Measurements from ENCODE around the gene RTEL1.

The RTEL1 gene

DNA sequence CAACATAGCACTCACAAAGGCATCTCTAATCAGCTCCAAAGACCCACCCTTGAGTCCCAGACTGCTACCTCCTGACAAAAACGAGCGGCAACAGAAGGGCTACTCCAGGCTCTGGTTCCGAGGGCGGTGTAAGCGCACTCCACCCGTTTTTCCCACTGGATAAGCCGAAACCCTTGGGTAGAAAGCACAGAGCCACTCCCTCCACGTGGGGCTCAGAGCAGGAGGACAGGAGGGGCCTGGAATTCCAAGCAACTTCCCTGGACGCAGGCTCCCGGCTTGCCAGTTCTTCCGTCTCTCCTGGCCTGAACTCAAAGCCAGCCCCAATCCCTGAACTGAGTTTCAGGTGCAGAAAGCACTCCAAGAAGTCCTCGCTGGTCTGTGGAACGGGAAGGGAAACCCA lies 38.6 kb upstream of the RTEL1 start:
- H2AFZ ChIP-seq (ENCODE audit: low read length, unreplicated experiment): no peak overlapping the region
- H3K79me2 ChIP-seq (ENCODE audit: control insufficient read depth, insufficient read depth, low read length, unreplicated experiment): peaks cover 38% of the 10 kb centered on the region
- no peak overlapping the region for H3K27ac ChIP-seq (ENCODE audit: low read depth, low read length)
- no peak overlapping the region for H3K4me3 ChIP-seq (ENCODE audit: low read depth, low read length)
- no peaks in the 10 kb centered on the region for H3K36me3 ChIP-seq (ENCODE audit: insufficient read depth, low read length)
- H3K4me1 ChIP-seq (ENCODE audit: control insufficient read depth, insufficient read depth, low read length, unreplicated experiment): no peaks in the 10 kb centered on the region
- no peaks in the 10 kb centered on the region for H3K27me3 ChIP-seq (ENCODE audit: insufficient read depth, low read length)

DNA sequence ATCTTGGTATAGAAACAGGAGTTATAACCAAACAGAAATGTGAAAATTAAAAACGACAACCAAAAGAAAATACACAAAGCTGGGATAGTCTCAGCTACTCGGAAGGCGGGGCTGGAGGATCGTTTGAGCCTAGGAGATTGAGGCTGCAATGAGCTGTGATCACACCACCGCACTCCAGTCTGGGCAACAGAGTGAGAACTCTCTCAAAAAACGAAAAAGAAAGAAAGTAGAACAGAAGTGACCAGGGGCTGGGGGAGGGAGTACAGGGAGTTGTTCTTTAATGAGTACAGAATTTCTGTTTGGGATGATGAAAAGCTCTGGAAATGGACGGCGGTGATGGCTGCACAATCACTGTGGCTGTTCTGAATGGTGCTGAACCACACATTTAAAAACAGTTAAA lies 37.1 kb upstream of the RTEL1 start:
- Histone ChIP-seq H3K79me2 (ENCODE audit: control insufficient read depth, insufficient read depth, low read length, unreplicated experiment) (peaks cover 48% of the 10 kb centered on the region), H3K36me3 (ENCODE audit: insufficient read depth, low read length) (no peaks in the 10 kb centered on the region), H3K27me3 (ENCODE audit: insufficient read depth, low read length) (no peaks in the 10 kb centered on the region), H3K4me1 (ENCODE audit: control insufficient read depth, insufficient read depth, low read length, unreplicated experiment) (peaks cover 4% of the 10 kb centered on the region), H3K4me3 (ENCODE audit: low read depth, low read length) (no peak overlapping the region), H2AFZ (ENCODE audit: low read length, unreplicated experiment) (no peak overlapping the region), H3K27ac (ENCODE audit: low read depth, low read length) (no peak overlapping the region)

GRCh38 chr20:63622096-63622495 lies 36.0 kb upstream of the RTEL1 start:
- H3K4me1 ChIP-seq (ENCODE audit: control insufficient read depth, insufficient read depth, low read length, unreplicated experiment): peaks cover 4% of the 10 kb centered on the region
- no peak overlapping the region for H3K4me3 ChIP-seq (ENCODE audit: low read depth, low read length)

DNA sequence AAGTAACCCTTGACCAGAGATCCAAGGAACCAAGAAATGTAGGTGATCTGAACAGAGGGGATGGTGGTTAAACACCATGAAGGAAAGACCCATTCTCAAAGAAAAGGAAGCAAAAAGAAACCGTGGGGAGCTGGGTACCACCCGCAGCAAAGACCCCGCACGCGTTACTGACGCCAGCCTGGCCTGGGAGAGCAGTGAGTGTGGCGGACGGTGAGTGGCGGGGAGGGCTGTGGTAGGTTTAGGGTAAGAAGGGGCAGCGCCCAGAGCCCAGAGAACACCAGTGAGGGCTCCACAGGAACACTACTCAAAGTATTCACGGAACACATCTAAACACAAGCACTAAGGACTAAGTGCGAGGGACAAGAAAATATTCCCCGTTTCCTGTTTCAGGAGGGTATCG lies 35.4 kb upstream of the RTEL1 start:
- H3K4me3 ChIP-seq (ENCODE audit: low read depth, low read length): no peak overlapping the region
- peaks cover 60% of the 10 kb centered on the region for H3K79me2 ChIP-seq (ENCODE audit: control insufficient read depth, insufficient read depth, low read length, unreplicated experiment)
- H2AFZ ChIP-seq (ENCODE audit: low read length, unreplicated experiment): no peak overlapping the region
- H3K27me3 ChIP-seq (ENCODE audit: insufficient read depth, low read length): no peaks in the 10 kb centered on the region
- H3K36me3 ChIP-seq (ENCODE audit: insufficient read depth, low read length): no peaks in the 10 kb centered on the region
- H3K4me1 ChIP-seq (ENCODE audit: control insufficient read depth, insufficient read depth, low read length, unreplicated experiment): peaks cover 4% of the 10 kb centered on the region
- H3K27ac ChIP-seq (ENCODE audit: low read depth, low read length): no peak overlapping the region

More at GRCh38 chr20:63622096-63622495, 36.0 kb upstream of the RTEL1 start:
- no peak overlapping the region for H3K27ac ChIP-seq (ENCODE audit: low read depth, low read length)
- H2AFZ ChIP-seq (ENCODE audit: low read length, unreplicated experiment): no peak overlapping the region
- H3K27me3 ChIP-seq (ENCODE audit: insufficient read depth, low read length): no peaks in the 10 kb centered on the region
- peaks cover 54% of the 10 kb centered on the region for H3K79me2 ChIP-seq (ENCODE audit: control insufficient read depth, insufficient read depth, low read length, unreplicated experiment)
- H3K36me3 ChIP-seq (ENCODE audit: insufficient read depth, low read length): no peaks in the 10 kb centered on the region

DNA sequence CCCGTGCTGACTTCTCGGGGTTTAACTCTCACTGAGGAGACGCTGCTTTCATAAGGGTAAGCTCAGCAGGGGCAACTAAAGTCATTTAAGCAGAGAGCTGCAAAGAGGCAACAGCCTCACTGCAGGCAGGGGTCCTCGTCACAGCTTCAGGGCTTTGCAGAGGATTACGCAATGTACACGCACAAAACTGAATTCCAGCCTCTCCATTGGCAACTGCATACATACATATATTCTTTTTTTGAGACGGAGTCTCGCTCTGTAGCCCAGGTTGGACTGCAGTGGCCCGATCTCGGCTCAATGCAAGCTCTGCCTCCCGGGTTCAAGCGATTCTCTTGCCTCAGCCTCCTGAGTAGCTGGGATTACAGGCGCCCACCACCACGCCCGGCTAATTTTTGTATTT lies 33.6 kb upstream of the RTEL1 start:
- Histone ChIP-seq H3K36me3 (ENCODE audit: insufficient read depth, low read length) (no peaks in the 10 kb centered on the region), H3K27me3 (ENCODE audit: insufficient read depth, low read length) (no peaks in the 10 kb centered on the region), H3K79me2 (ENCODE audit: control insufficient read depth, insufficient read depth, low read length, unreplicated experiment) (peaks cover 65% of the 10 kb centered on the region), H3K4me1 (ENCODE audit: control insufficient read depth, insufficient read depth, low read length, unreplicated experiment) (peaks cover 9% of the 10 kb centered on the region), H3K27ac (ENCODE audit: low read depth, low read length) (no peak overlapping the region), H2AFZ (ENCODE audit: low read length, unreplicated experiment) (no peak overlapping the region), H3K4me3 (ENCODE audit: low read depth, low read length) (no peak overlapping the region)

- peak overlapping the region; percentile 79 for H3K27ac ChIP-seq (ENCODE audit: low read depth, low read length)
- H3K4me1 ChIP-seq (ENCODE audit: control insufficient read depth, insufficient read depth, low read length, unreplicated experiment): peaks cover 9% of the 10 kb centered on the region
- no peaks in the 10 kb centered on the region for H3K36me3 ChIP-seq (ENCODE audit: insufficient read depth, low read length)
- peak overlapping the region; percentile 99 for H3K4me3 ChIP-seq (ENCODE audit: low read depth, low read length)
- peaks cover 57% of the 10 kb centered on the region for H3K79me2 ChIP-seq (ENCODE audit: control insufficient read depth, insufficient read depth, low read length, unreplicated experiment)
- H2AFZ ChIP-seq (ENCODE audit: low read length, unreplicated experiment): no peak overlapping the region
- H3K27me3 ChIP-seq (ENCODE audit: insufficient read depth, low read length): no peaks in the 10 kb centered on the region
These were observed 32.2 kb upstream of the RTEL1 start for GRCh38 chr20:63625771-63626423.

DNA sequence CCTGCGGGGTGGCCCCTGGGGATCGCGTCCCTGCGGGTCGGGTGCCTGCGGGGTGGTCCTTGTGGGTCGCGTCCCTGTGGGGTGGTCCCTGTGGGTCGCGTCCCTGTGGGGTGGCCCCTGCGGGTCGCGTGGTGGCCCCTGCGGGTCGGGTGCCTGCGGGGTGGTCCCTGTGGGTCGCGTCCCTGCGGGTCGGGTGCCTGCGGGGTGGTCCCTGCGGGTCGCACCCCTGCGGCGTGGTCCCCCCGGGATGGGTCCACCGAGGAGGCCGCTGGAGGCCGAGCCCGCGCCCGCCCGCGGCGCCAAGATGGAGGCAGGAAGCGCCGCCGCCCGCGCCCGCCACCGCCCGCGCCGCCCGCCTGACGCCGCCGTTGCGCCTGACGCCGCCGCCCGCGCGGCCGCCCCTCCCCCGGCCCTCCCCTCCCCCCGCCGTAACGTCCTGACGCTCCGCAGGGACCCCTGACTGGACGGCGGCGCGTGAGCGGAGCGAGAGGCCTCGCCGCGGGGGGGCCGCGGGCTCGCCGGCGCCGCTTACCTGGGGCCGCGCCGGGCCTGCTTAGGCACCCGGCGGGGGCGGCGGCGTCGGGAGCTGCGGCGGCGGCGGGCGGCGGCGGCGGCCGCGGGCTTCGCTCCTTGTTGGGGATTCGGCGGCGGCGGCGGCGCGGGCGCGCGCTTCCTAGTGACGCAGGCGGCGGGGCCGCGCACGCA lies 31.5 kb upstream of the RTEL1 start, which contains the start of gene GMEB2:
TSS of gene GMEB2 (minus strand) at position 678 of the 705 bp plus-strand sequence. CDS start 7,704 bp downstream, outside the sequence.
- H3K4me3 ChIP-seq (ENCODE audit: low read depth, low read length): peak within 1 kb of the TSS; percentile 100
- H2AFZ ChIP-seq (ENCODE audit: low read length, unreplicated experiment): peak within 1 kb of the TSS; percentile 81
- peaks cover 9% of the 10 kb centered on the region for H3K4me1 ChIP-seq (ENCODE audit: control insufficient read depth, insufficient read depth, low read length, unreplicated experiment)
- no peaks in the 10 kb centered on the region for H3K27me3 ChIP-seq (ENCODE audit: insufficient read depth, low read length)
- H3K36me3 ChIP-seq (ENCODE audit: insufficient read depth, low read length): no peaks in the 10 kb centered on the region
- peaks cover 53% of the 10 kb centered on the region for H3K79me2 ChIP-seq (ENCODE audit: control insufficient read depth, insufficient read depth, low read length, unreplicated experiment)
- peak within 1 kb of the TSS; percentile 79 for H3K27ac ChIP-seq (ENCODE audit: low read depth, low read length)

GRCh38 chr20:63627129-63627750 lies 30.9 kb upstream of the RTEL1 start:
- Histone ChIP-seq H3K4me1 (ENCODE audit: control insufficient read depth, insufficient read depth, low read length, unreplicated experiment) (peaks cover 9% of the 10 kb centered on the region), H3K79me2 (ENCODE audit: control insufficient read depth, insufficient read depth, low read length, unreplicated experiment) (peaks cover 50% of the 10 kb centered on the region), H3K27ac (ENCODE audit: low read depth, low read length) (peak overlapping the region; percentile 79), H3K4me3 (ENCODE audit: low read depth, low read length) (peak overlapping the region; percentile 100), H2AFZ (ENCODE audit: low read length, unreplicated experiment) (peak overlapping the region; percentile 81), H3K27me3 (ENCODE audit: insufficient read depth, low read length) (no peaks in the 10 kb centered on the region), H3K36me3 (ENCODE audit: insufficient read depth, low read length) (no peaks in the 10 kb centered on the region)

GRCh38 chr20:63627751-63628245 lies 30.3 kb upstream of the RTEL1 start:
- Histone ChIP-seq H3K79me2 (ENCODE audit: control insufficient read depth, insufficient read depth, low read length, unreplicated experiment) (peaks cover 45% of the 10 kb centered on the region), H2AFZ (ENCODE audit: low read length, unreplicated experiment) (no peak overlapping the region), H3K27ac (ENCODE audit: low read depth, low read length) (peak overlapping the region; percentile 79; the same call in 1 of the 2 replicates), H3K4me3 (ENCODE audit: low read depth, low read length) (peak overlapping the region; percentile 100), H3K36me3 (ENCODE audit: insufficient read depth, low read length) (no peaks in the 10 kb centered on the region), H3K27me3 (ENCODE audit: insufficient read depth, low read length) (no peaks in the 10 kb centered on the region), H3K4me1 (ENCODE audit: control insufficient read depth, insufficient read depth, low read length, unreplicated experiment) (peaks cover 9% of the 10 kb centered on the region)

DNA sequence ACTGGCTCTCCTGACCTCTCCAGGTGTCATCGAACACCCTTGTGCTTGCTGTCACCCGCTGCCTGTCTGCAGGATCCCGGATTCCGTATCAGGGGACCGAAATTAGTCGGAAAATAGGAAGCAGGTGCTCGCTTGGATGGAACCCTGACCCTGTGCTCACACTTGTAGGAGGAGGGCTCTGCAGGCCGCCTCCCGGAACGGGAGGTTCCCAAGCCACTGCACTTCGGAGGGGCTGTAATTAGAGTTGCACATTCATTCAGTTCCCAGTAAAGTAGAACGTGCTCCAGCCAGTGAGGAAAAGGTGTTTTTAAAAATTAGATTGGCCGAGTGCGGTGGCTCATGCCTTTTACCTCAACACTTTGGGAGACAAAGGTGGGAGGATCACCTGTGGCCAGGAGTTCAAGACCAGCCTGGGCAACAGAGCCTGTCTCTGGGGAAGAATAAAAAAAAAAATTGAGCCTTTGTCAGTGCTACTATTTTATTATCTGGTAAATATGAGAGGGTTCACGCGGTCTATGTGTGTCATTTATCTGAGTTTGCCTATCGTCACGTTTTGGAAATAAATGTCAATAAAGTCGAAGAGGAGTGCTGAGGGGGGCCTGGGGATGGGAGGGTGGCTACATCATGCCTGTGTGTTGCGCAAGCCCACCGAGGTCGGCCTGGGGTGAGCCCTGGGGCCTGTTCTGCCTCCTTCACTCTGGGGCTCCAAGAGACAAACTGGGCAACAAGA lies 29.7 kb upstream of the RTEL1 start:
- H2AFZ ChIP-seq (ENCODE audit: low read length, unreplicated experiment): peak overlapping the region; percentile 80
- H3K4me3 ChIP-seq (ENCODE audit: low read depth, low read length): peak overlapping the region; percentile 100
- H3K36me3 ChIP-seq (ENCODE audit: insufficient read depth, low read length): no peaks in the 10 kb centered on the region
- peak overlapping the region; percentile 57 for H3K27ac ChIP-seq (ENCODE audit: low read depth, low read length)
- peaks cover 9% of the 10 kb centered on the region for H3K4me1 ChIP-seq (ENCODE audit: control insufficient read depth, insufficient read depth, low read length, unreplicated experiment)
- H3K79me2 ChIP-seq (ENCODE audit: control insufficient read depth, insufficient read depth, low read length, unreplicated experiment): peaks cover 40% of the 10 kb centered on the region
- H3K27me3 ChIP-seq (ENCODE audit: insufficient read depth, low read length): no peaks in the 10 kb centered on the region

All from ACC112 (cell line).